Neuronal stem cell (in vitro differentiated cells): Measurements from ENCODE around the gene RAPH1.

Experiments used
- DNase-seq: peaks from one replicate; pipeline ENCODE4 v3.0.0-alpha.2; 2013; ENCODE audit warnings: low spot score
- H2AFZ ChIP-seq: one replicate; pipeline ENCODE4 v1.6.1; 2013; ENCODE audit warnings: mild to moderate bottlenecking, low read length, inconsistent platforms
- H2AK5ac ChIP-seq: 2 replicates; pipeline ENCODE4 v1.6.1; 2013; ENCODE audit warnings: low read depth, mild to moderate bottlenecking, inconsistent platforms, low read length, moderate library complexity, mixed read lengths
- H2BK120ac ChIP-seq: 2 replicates; pipeline ENCODE4 v1.6.1; 2013; ENCODE audit warnings: low read depth, mild to moderate bottlenecking, inconsistent platforms, low read length, moderate library complexity, mixed read lengths
- H2BK12ac ChIP-seq: one replicate; pipeline ENCODE4 v1.6.1; 2013; ENCODE audit warnings: low read length, inconsistent platforms
- H2BK15ac ChIP-seq: 2 replicates; pipeline ENCODE4 v1.6.1; 2013; ENCODE audit warnings: mild to moderate bottlenecking, low read length, inconsistent platforms, mixed read lengths
- H2BK5ac ChIP-seq: one replicate; pipeline ENCODE4 v1.6.1; 2013; ENCODE audit warnings: inconsistent platforms, mild to moderate bottlenecking, low read length, moderate library complexity
- H3K14ac ChIP-seq: one replicate; pipeline ENCODE4 v1.6.1; 2013; ENCODE audit warnings: low read length, inconsistent platforms
- H3K18ac ChIP-seq: 2 replicates; pipeline ENCODE4 v1.6.1; 2013; ENCODE audit warnings: low read length, inconsistent platforms
- H3K23ac ChIP-seq: 2 replicates; pipeline ENCODE4 v1.6.1; 2013; ENCODE audit warnings: low read depth, mild to moderate bottlenecking, mixed read lengths, low read length, inconsistent platforms; ENCODE audit not compliant: poor library complexity
- H3K27ac ChIP-seq: replicated peaks from 3 replicates; pipeline ENCODE4 v1.5.1; 2013; ENCODE audit warnings: low read length, inconsistent platforms
- H3K27me3 ChIP-seq, 3 experiments: 2 replicates each; pipeline ENCODE4 v1.6.1; 2013; ENCODE audit warnings: low read length in 3 of 3, mild to moderate bottlenecking in 2 of 3, inconsistent platforms in 1 of 3, low read depth in 1 of 3, mixed read lengths in 1 of 3, moderate library complexity in 1 of 3; ENCODE audit not compliant: control insufficient read depth in 3 of 3, insufficient read depth in 3 of 3
- H3K36me3 ChIP-seq, 2 donors: replicated peaks in 1 of 2; 2 replicates each; pipeline ENCODE4 v1.6.1; 2013; ENCODE audit warnings: low read length in 2 of 2; ENCODE audit not compliant: control insufficient read depth in 2 of 2, insufficient read depth in 2 of 2
- H3K4ac ChIP-seq: 2 replicates; pipeline ENCODE4 v1.6.1; 2013; ENCODE audit warnings: inconsistent platforms, mild to moderate bottlenecking, low read length, moderate library complexity
- H3K4me1 ChIP-seq, 2 donors: 1 replicate in 1 of 2; 2 replicates in 1 of 2; pipeline ENCODE4 v1.6.1; 2013; ENCODE audit warnings: low read length in 2 of 2, low read depth in 1 of 2; ENCODE audit not compliant: control insufficient read depth in 2 of 2, insufficient read depth in 1 of 2
- H3K4me2 ChIP-seq: one replicate; pipeline ENCODE4 v1.6.1; 2013; ENCODE audit warnings: mild to moderate bottlenecking, low read length, inconsistent platforms; ENCODE audit not compliant: insufficient read depth, poor library complexity, severe bottlenecking
- H3K4me3 ChIP-seq, 2 donors: 2 replicates each; pipeline ENCODE4 v1.5.1; 2013; ENCODE audit warnings: low read length in 2 of 2, mild to moderate bottlenecking in 2 of 2, inconsistent platforms in 1 of 2, moderate library complexity in 1 of 2
- H3K79me1 ChIP-seq: one replicate; pipeline ENCODE4 v1.6.1; 2013; ENCODE audit warnings: low read depth, mild to moderate bottlenecking, inconsistent platforms, low read length, moderate library complexity
- H3K9ac ChIP-seq: one replicate; pipeline ENCODE4 v1.6.1; 2013; ENCODE audit warnings: mild to moderate bottlenecking, low read depth, low read length, inconsistent platforms; ENCODE audit not compliant: poor library complexity
- H3K9me3 ChIP-seq, 2 donors: replicated peaks in 1 of 2; 2 replicates each; pipeline versions ENCODE3 to v1.6.1; 2013; ENCODE audit warnings: low read length in 2 of 2, mild to moderate bottlenecking in 2 of 2, inconsistent platforms in 1 of 2, low read depth in 1 of 2, mixed read lengths in 1 of 2, moderate library complexity in 1 of 2; ENCODE audit not compliant: control insufficient read depth in 2 of 2, insufficient read depth in 1 of 2
- H4K8ac ChIP-seq: one replicate; pipeline ENCODE4 v1.6.1; 2013; ENCODE audit warnings: low read depth, mild to moderate bottlenecking, inconsistent platforms, low read length, moderate library complexity
- H4K91ac ChIP-seq: one replicate; pipeline ENCODE4 v1.6.1; 2013; ENCODE audit warnings: low read length, low read depth, mild to moderate bottlenecking, inconsistent platforms; ENCODE audit not compliant: poor library complexity
- WGBS, 2 donors: extraction: QIAGEN DNeasy Blood & Tissue Kit; methylation state at CpG; one replicate each; pipeline ENCODE4 v1.1.7; 2013; ENCODE audit warnings: missing lambda C conversion rate in 2 of 2, mixed read lengths in 1 of 2; ENCODE audit not compliant: insufficient read length in 2 of 2, insufficient replicate concordance in 1 of 2; ENCODE audit errors: extremely low coverage in 2 of 2; 5-methylcytosine and 5-hydroxymethylcytosine counted together

RAPH1 gene

DNA sequence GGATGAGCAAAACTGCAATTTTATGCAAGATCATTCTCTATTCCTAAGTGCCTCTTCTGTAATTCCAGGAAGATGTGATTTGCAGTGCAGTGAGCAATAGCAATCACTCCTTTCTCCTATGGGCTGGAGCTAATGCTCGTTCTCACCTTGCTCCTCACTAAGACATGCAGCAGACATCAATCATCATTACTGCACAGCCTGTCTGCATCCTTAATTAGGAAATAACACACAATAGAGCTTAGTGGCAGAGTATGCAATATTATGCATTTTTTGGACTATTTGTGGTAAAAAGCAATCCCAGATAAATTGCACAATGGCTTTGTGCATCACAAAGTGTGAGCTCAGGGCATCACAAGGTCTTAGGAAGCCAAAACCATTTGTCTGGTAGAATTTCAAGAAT is 32.6 kb upstream of the RAPH1 start:
- Histone ChIP-seq H3K36me3 (no peaks in the 10 kb centered on the region), H3K4me2 (no peak overlapping the region), H4K8ac (no peak overlapping the region), H3K4ac (no peak overlapping the region), H2BK120ac (no peak overlapping the region), H2BK12ac (no peak overlapping the region), H3K9ac (no peak overlapping the region), H3K27ac (no peak overlapping the region), H2AK5ac (no peak overlapping the region), H4K91ac (no peak overlapping the region), H2BK15ac (no peak overlapping the region), H2BK5ac (no peak overlapping the region), H3K18ac (no peak overlapping the region), H3K23ac (no peak overlapping the region), H3K27me3 (peaks cover 0 to 13% (median 0%) of the 10 kb centered on the region in 3 experiments), H3K4me3 (no peak overlapping the region), H2AFZ (no peak overlapping the region), H3K9me3 (no peaks in the 10 kb centered on the region), H3K79me1 (no peaks in the 10 kb centered on the region), H3K14ac (no peak overlapping the region), H3K4me1 (no peaks in the 10 kb centered on the region)
- no peak for DNase-seq
- no CpG with 5 or more reads among the region's 1 CpG for WGBS, 2 donors

DNA sequence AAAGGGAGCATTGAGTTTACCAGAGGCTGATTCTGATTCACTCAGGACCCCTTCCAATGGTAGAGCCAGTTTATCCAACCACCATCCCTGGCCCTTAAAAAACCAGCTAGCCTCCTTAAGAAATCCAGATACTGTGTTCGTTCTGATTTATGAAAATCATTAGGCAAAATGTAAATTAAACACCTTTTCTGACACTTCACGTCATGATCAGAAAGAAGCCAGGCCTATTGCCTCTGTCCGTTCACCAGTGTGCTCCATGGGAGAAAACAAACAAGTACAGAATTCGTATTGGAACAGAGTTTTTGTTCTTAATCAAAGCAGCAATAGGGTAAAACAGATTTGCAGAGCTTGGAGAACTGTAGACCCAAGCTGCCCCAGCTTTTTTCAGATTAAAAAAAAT is 31.1 kb upstream of the RAPH1 start:
- H3K36me3 ChIP-seq, result no peaks in the 10 kb centered on the region
- no peak overlapping the region for H3K4me3 ChIP-seq
- no peaks in the 10 kb centered on the region for H3K79me1 ChIP-seq
- peaks cover 0 to 13% (median 0%) of the 10 kb centered on the region in 3 experiments for H3K27me3 ChIP-seq
- H3K14ac ChIP-seq, result no peak overlapping the region
- no peak overlapping the region for H2BK12ac ChIP-seq
- H3K4ac ChIP-seq, result no peak overlapping the region
- H3K4me1 ChIP-seq, result no peaks in the 10 kb centered on the region
- H2BK15ac ChIP-seq, result no peak overlapping the region
- H2AK5ac ChIP-seq, result no peak overlapping the region
- H2BK5ac ChIP-seq, result no peak overlapping the region
- H3K18ac ChIP-seq, result no peak overlapping the region
- no peak overlapping the region for H3K4me2 ChIP-seq
- H3K27ac ChIP-seq, result no peak overlapping the region
- H4K8ac ChIP-seq, result no peak overlapping the region
- no peak overlapping the region for H3K23ac ChIP-seq
- no peak overlapping the region for H2BK120ac ChIP-seq
- H3K9me3 ChIP-seq, result no peaks in the 10 kb centered on the region
- H3K9ac ChIP-seq, result no peak overlapping the region
- DNase-seq, result no peak
- WGBS, 2 donors, result no CpG with 5 or more reads among the region's 4 CpGs
- no peak overlapping the region for H2AFZ ChIP-seq
- no peak overlapping the region for H4K91ac ChIP-seq

DNA sequence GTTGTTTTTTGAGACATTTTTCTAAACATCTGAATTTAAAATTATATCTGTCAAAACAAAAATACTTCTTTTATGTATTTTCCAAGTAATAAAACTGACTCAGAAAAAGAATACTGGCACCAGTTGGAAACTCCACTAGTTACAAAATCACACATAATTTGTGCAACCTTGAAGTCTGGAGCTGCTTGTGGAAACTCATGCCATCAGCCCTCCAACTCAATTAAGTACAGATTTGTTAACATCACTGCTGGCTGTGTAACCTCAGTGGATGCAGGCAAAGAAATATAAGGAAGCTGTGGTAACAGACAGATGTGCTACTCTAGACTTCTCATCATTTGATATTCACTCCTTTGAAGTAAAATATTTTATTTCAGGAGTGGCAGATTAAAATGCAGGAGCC is 30.0 kb upstream of the RAPH1 start:
- Histone ChIP-seq H3K36me3 (no peaks in the 10 kb centered on the region), H4K8ac (no peak overlapping the region), H3K9me3 (no peaks in the 10 kb centered on the region), H2BK15ac (no peak overlapping the region), H2AK5ac (no peak overlapping the region), H3K4me3 (no peak overlapping the region), H2BK120ac (no peak overlapping the region), H2BK12ac (no peak overlapping the region), H3K27me3 (peaks cover 0 to 13% (median 0%) of the 10 kb centered on the region in 3 experiments), H3K79me1 (no peaks in the 10 kb centered on the region), H3K4me1 (no peaks in the 10 kb centered on the region), H4K91ac (no peak overlapping the region), H3K4ac (no peak overlapping the region), H3K23ac (no peak overlapping the region), H2BK5ac (no peak overlapping the region), H3K14ac (no peak overlapping the region), H3K9ac (no peak overlapping the region), H3K27ac (no peak overlapping the region), H3K18ac (no peak overlapping the region), H2AFZ (no peak overlapping the region), H3K4me2 (no peak overlapping the region)
- no peak for DNase-seq

GRCh38 chr2:203562268-203562667 is 27.2 kb upstream of the RAPH1 start:
- no peak overlapping the region for H4K8ac ChIP-seq
- H3K27me3 ChIP-seq, result peaks cover 0 to 13% (median 0%) of the 10 kb centered on the region in 3 experiments
- no peak overlapping the region for H3K9ac ChIP-seq
- DNase-seq, result no peak
- H2BK15ac ChIP-seq, result no peak overlapping the region
- H2BK120ac ChIP-seq, result no peak overlapping the region
- no peaks in the 10 kb centered on the region for H3K9me3 ChIP-seq
- H3K36me3 ChIP-seq, result no peaks in the 10 kb centered on the region
- H4K91ac ChIP-seq, result no peak overlapping the region
- H2AFZ ChIP-seq, result no peak overlapping the region
- H3K4ac ChIP-seq, result no peak overlapping the region
- no peak overlapping the region for H3K4me2 ChIP-seq
- no peak overlapping the region for H3K23ac ChIP-seq
- no peak overlapping the region for H3K18ac ChIP-seq
- no peak overlapping the region for H3K14ac ChIP-seq
- no peak overlapping the region for H3K4me3 ChIP-seq
- WGBS, 2 donors, result no CpG with 5 or more reads among the region's 2 CpGs
- H3K79me1 ChIP-seq, result no peaks in the 10 kb centered on the region
- no peak overlapping the region for H3K27ac ChIP-seq
- H2BK5ac ChIP-seq, result no peak overlapping the region
- H3K4me1 ChIP-seq, result no peaks in the 10 kb centered on the region
- H2BK12ac ChIP-seq, result no peak overlapping the region
- H2AK5ac ChIP-seq, result no peak overlapping the region
